ENCODE data around the gene DHRS9. TPM values are rescaled to one million over a fixed set of nuclear protein-coding genes. Genes with fewer than 3 reads are reported as not detected.

Gene DHRS9
- total RNA-seq, 2 experiments from 2014 or later: not detected

GRCh38 chr2:169077674-169078240 lies 8.4 kb downstream of the DHRS9 start:
- no peaks in the 10 kb centered on the region for H3K27me3 Mint-ChIP-seq
- H3K4me1 Mint-ChIP-seq: peaks cover 11% of the 10 kb centered on the region
- H3K36me3 Mint-ChIP-seq: peaks cover 3% of the 10 kb centered on the region
- DNase-seq: no peak
- H3K4me3 Mint-ChIP-seq: no peak overlapping the region
- H3K9me3 Mint-ChIP-seq: peaks cover 7% of the 10 kb centered on the region
- H3K27ac Mint-ChIP-seq: no peak overlapping the region

GRCh38 chr2:169080250-169081069 lies 11.1 kb downstream of the DHRS9 start:
- H3K9me3 Mint-ChIP-seq: peaks cover under 1% of the 10 kb centered on the region
- H3K4me3 Mint-ChIP-seq: no peak overlapping the region
- no peak for DNase-seq
- H3K4me1 Mint-ChIP-seq: peaks cover 2% of the 10 kb centered on the region
- H3K27ac Mint-ChIP-seq: no peak overlapping the region
- no peaks in the 10 kb centered on the region for H3K27me3 Mint-ChIP-seq
- no peaks in the 10 kb centered on the region for H3K36me3 Mint-ChIP-seq

- Mint-ChIP-seq H3K27ac (no peak overlapping the region), H3K4me1 (peaks cover 2% of the 10 kb centered on the region), H3K9me3 (no peaks in the 10 kb centered on the region), H3K36me3 (no peaks in the 10 kb centered on the region), H3K27me3 (no peaks in the 10 kb centered on the region), H3K4me3 (no peak overlapping the region)
- no peak for DNase-seq
These were observed 12.2 kb downstream of the DHRS9 start for GRCh38 chr2:169081551-169081950.

DNA sequence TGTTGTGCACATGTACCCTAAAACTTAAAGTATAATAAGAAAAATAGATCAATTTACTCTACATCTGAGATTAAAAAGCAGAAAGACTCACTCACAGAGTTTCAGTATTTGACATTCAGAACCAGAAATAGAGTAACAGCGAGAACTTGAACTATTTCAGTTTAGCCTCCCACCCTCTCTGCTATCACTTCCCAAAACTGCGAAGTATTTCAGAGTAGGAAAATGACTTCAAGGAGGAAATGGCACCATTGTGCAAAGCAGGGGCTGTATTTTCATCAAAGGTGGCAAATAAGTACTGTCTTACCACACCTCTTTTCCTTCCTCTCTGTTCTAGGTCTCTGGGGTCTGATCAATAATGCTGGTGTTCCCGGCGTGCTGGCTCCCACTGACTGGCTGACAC lies 13.6 kb downstream of the DHRS9 start:
- Mint-ChIP-seq H3K27me3 (no peaks in the 10 kb centered on the region), H3K4me1 (peaks cover 2% of the 10 kb centered on the region), H3K27ac (no peak overlapping the region), H3K4me3 (no peak overlapping the region), H3K9me3 (no peaks in the 10 kb centered on the region), H3K36me3 (no peaks in the 10 kb centered on the region)
- DNase-seq: no peak

DNA sequence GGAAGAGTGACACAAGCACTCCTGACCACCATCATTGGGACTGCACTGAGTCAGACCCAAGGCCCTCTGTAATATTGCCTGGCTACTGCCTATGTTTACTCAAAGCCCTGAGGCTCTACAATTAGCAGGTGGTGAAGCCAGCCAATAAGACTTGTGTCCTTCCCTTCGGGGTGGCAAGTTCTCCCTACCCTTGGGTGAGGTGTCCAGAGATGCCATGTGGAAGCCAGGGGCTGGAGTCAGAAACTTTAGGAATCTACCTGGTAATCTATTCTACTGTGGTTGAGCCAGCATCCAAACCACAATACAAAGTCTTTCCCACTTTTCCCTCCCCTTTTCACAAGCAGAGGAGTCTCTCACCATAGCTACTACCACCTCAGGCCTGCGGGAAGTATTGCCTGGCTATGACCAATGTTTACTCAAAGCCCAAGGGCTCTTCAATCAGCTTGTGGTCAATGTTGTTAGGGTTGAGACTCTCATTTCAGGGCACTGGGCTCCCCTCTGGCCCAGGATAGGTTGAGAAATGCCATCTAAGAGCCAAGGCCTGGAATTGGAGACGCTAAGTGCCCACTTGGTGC lies 17.6 kb downstream of the DHRS9 start:
- no peak overlapping the region for H3K4me3 Mint-ChIP-seq
- DNase-seq: no peak
- H3K27ac Mint-ChIP-seq: no peak overlapping the region
- no peaks in the 10 kb centered on the region for H3K36me3 Mint-ChIP-seq
- no peaks in the 10 kb centered on the region for H3K9me3 Mint-ChIP-seq
- H3K27me3 Mint-ChIP-seq: peaks cover 6% of the 10 kb centered on the region
- peaks cover 2% of the 10 kb centered on the region for H3K4me1 Mint-ChIP-seq

DNA sequence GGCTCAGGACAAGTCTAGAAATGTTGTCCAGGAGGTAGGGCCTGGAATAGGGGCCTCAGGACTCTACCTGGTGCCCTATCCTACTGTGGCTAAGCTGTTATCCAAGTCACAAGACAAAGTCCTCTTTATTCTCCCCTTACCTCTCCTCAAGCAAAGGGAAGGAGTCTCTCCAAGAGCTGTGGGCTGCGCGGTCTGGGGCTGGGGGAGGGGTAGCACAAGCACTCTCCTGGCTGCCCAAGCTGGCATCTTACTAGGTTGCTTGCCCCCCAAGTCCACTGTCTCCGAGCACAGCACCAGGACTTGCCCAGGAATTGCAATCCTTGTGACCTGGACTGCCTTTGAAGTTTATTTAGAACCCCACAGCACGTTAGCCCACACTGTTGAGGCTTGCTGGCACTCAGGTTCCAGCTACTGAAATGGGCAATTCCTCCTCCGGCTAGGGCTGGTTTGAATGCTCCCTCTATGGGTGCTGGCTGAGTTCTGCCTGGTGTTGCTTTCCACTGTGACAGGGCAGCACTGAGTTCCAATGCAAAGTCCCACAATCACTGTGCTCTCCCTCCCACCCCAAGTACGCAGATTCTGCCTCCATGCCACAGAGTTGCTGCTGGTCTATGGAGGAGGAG lies 18.5 kb downstream of the DHRS9 start:
- Mint-ChIP-seq H3K9me3 (no peaks in the 10 kb centered on the region), H3K27me3 (peaks cover 6% of the 10 kb centered on the region), H3K4me3 (no peak overlapping the region), H3K4me1 (peaks cover 2% of the 10 kb centered on the region), H3K36me3 (no peaks in the 10 kb centered on the region), H3K27ac (no peak overlapping the region)
- DNase-seq: no peak

- Mint-ChIP-seq H3K4me3 (no peak overlapping the region), H3K9me3 (no peaks in the 10 kb centered on the region), H3K27me3 (peaks cover 11% of the 10 kb centered on the region), H3K36me3 (no peaks in the 10 kb centered on the region), H3K27ac (no peak overlapping the region), H3K4me1 (no peaks in the 10 kb centered on the region)
- DNase-seq: no peak
These were observed 19.8 kb downstream of the DHRS9 start for GRCh38 chr2:169089182-169089581.

GRCh38 chr2:169090133-169090820 lies 20.9 kb downstream of the DHRS9 start:
- Mint-ChIP-seq H3K9me3 (no peaks in the 10 kb centered on the region), H3K4me1 (peaks cover 1% of the 10 kb centered on the region), H3K36me3 (no peaks in the 10 kb centered on the region), H3K27me3 (peaks cover 11% of the 10 kb centered on the region), H3K27ac (no peak overlapping the region), H3K4me3 (no peak overlapping the region)
- no peak for DNase-seq

- no peaks in the 10 kb centered on the region for H3K9me3 Mint-ChIP-seq
- H3K27me3 Mint-ChIP-seq: peaks cover 11% of the 10 kb centered on the region
- no peaks in the 10 kb centered on the region for H3K36me3 Mint-ChIP-seq
- H3K27ac Mint-ChIP-seq: no peak overlapping the region
- no peak overlapping the region for H3K4me3 Mint-ChIP-seq
- no peak for DNase-seq
- H3K4me1 Mint-ChIP-seq: peaks cover 9% of the 10 kb centered on the region
These were observed 21.9 kb downstream of the DHRS9 start for GRCh38 chr2:169091256-169091655.

DNA sequence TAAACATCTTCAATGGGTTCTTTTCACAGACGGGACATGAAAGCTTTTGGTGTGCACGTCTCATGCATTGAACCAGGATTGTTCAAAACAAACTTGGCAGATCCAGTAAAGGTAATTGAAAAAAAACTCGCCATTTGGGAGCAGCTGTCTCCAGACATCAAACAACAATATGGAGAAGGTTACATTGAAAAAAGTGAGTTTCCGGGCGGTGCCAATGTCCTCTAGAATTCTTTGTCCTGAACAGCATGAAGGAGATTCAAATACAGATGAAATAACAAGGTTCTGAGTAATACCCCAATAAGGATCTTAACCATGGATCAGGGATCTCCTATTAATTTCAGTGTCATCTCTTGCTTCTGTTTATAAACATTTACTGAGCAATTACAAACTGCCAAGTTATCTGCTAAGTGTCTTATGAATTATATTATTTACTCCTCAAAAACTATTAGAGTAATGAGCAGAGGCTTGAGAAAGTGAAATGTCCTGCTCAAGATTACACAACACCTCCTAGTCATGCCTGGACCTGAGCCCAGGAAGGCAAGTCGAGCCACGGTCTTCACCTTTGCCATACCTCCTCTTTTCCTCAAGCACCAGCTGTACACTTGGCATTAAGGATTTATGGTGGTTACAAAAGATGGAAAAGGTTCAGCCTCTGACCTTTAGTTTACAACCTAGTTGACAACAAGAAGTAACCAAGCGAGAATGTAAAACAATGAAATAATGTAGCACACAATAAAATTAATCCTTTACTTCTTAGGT lies 22.6 kb downstream of the DHRS9 start:
- no peak overlapping the region for H3K27ac Mint-ChIP-seq
- H3K27me3 Mint-ChIP-seq: peaks cover 11% of the 10 kb centered on the region
- no peak for DNase-seq
- peaks cover 9% of the 10 kb centered on the region for H3K4me1 Mint-ChIP-seq
- H3K9me3 Mint-ChIP-seq: no peaks in the 10 kb centered on the region
- H3K4me3 Mint-ChIP-seq: no peak overlapping the region
- H3K36me3 Mint-ChIP-seq: no peaks in the 10 kb centered on the region

DNA sequence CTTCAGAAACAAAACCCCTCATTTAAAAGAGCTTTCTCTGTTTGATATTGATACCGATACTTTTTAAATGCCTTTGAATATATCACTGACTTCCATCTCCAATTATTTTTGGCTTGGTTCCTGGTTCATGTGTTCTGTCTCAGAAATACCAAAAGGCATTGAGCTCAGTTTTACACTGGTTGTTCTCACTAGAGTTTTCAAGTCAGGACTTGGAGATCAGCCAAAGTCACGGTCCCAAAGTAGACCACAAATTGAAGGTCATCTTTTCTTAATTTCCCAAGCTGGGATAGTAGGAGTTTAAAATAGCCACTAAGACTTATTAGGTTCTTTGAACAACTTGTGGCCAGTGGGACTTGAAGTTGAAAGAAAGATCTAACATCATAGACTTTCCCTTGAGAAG lies 24.2 kb downstream of the DHRS9 start:
- H3K36me3 Mint-ChIP-seq: no peaks in the 10 kb centered on the region
- no peaks in the 10 kb centered on the region for H3K9me3 Mint-ChIP-seq
- peaks cover 9% of the 10 kb centered on the region for H3K4me1 Mint-ChIP-seq
- no peak overlapping the region for H3K4me3 Mint-ChIP-seq
- no peak overlapping the region for H3K27ac Mint-ChIP-seq
- peaks cover 11% of the 10 kb centered on the region for H3K27me3 Mint-ChIP-seq
- no peak for DNase-seq

GRCh38 chr2:169094676-169095075 lies 25.3 kb downstream of the DHRS9 start:
- Mint-ChIP-seq H3K4me3 (no peak overlapping the region), H3K36me3 (no peaks in the 10 kb centered on the region), H3K27ac (no peak overlapping the region), H3K27me3 (peaks cover 11% of the 10 kb centered on the region), H3K9me3 (no peaks in the 10 kb centered on the region), H3K4me1 (peaks cover 9% of the 10 kb centered on the region)
- DNase-seq: no peak

DNA sequence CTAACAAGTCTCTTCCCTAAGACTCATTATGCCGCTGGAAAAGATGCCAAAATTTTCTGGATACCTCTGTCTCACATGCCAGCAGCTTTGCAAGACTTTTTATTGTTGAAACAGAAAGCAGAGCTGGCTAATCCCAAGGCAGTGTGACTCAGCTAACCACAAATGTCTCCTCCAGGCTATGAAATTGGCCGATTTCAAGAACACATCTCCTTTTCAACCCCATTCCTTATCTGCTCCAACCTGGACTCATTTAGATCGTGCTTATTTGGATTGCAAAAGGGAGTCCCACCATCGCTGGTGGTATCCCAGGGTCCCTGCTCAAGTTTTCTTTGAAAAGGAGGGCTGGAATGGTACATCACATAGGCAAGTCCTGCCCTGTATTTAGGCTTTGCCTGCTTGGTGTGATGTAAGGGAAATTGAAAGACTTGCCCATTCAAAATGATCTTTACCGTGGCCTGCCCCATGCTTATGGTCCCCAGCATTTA lies 26.3 kb downstream of the DHRS9 start:
- no peaks in the 10 kb centered on the region for H3K36me3 Mint-ChIP-seq
- no peak for DNase-seq
- H3K9me3 Mint-ChIP-seq: no peaks in the 10 kb centered on the region
- peaks cover 11% of the 10 kb centered on the region for H3K27me3 Mint-ChIP-seq
- peaks cover 9% of the 10 kb centered on the region for H3K4me1 Mint-ChIP-seq
- H3K4me3 Mint-ChIP-seq: no peak overlapping the region
- no peak overlapping the region for H3K27ac Mint-ChIP-seq

DNA sequence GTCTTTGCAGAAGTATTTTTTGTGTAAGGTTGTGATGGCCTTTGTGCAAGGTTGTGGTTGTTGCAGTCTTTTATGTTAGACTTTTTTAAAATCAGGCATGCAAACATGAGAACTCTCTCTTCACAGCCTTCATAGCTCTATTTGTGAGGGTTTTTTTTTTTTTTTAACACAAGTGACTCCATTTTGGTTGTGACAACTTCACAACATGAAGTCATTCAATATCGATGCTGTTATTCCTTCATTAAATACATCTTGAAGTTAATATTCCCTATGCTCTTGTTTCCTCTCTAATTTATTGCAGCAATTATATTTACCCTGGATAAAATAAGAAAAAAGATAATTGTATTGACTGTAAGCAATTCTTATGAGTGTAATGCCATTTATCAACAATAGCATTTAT lies 35.5 kb downstream of the DHRS9 start:
- Mint-ChIP-seq H3K27me3 (peaks cover 4% of the 10 kb centered on the region), H3K4me1 (peaks cover 40% of the 10 kb centered on the region), H3K27ac (no peak overlapping the region), H3K36me3 (no peaks in the 10 kb centered on the region), H3K9me3 (no peaks in the 10 kb centered on the region), H3K4me3 (no peak overlapping the region)
- DNase-seq: no peak
